ENCODE data around the gene SLC25A28.

SLC25A28 gene

GRCh38 chr10:99619851-99620710 lies at the start of gene SLC25A28:
Gene SLC25A28 (minus strand): TSS chr10:99620439. CDS start chr10:99620335, 104 bp downstream.
- H3K4me1 ChIP-seq (ENCODE audit: insufficient read depth, insufficient read length): no peaks in the 10 kb centered on the region
- DNase-seq (ENCODE audit: low read depth, low spot score): no peak
- TF ChIP-seq ZNF274 (IDR thresholded peaks at IDR 0.05; ENCODE audit: low read depth, low read length): no peak
- no peak for TF ChIP-seq SUZ12 (IDR thresholded peaks at IDR 0.05; ENCODE audit: extremely low read depth, insufficient read depth, insufficient read length)
- TF ChIP-seq YY1 (IDR thresholded peaks at IDR 0.05; ENCODE audit: insufficient read depth, insufficient read length): no peak
- no peaks in the 10 kb centered on the region for H3K36me3 ChIP-seq (ENCODE audit: insufficient read depth, insufficient read length, low read length)
- no peaks in the 10 kb centered on the region for H3K9me3 ChIP-seq (ENCODE audit: insufficient read depth, low read length)
- H3K9ac ChIP-seq (ENCODE audit: insufficient read length, low read depth): peak within 1 kb of the TSS; percentile 88
- peak within 1 kb of the TSS; percentile 89 for H3K4me3 ChIP-seq (ENCODE audit: insufficient read length, low read depth)
- H3K27me3 ChIP-seq (ENCODE audit: insufficient read depth, insufficient read length): no peaks in the 10 kb centered on the region

DNA sequence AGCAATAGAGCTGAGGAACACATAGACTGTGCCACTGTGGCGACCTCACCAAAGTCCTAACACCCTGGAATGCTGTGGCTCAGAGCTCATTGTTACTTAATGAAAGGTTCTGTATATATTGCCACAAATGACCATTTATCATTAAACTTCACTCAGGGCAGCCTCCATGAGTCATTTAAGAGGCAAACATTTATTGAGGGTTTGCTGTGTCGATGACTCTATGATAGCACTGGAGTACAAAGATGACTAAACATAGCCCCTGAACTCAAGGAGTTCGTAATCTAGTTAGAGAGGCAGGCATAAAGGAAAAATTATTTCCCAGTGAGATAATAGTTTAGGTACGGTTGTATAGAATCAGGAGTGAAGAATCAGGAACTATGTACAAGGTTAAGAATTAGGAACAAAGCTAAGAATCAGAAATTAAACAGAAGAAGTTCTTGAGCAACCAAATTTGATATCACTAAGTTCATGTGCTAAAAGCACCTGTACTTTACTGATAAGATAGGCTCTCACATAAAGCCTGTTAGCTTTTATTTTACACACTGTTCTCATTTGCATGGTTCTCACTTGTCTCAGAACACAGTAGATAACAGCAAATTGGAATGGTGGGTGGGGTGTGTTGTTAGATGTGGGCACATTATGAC lies 47.0 kb upstream of the SLC25A28 start:
- Histone ChIP-seq H3K4me3 (ENCODE audit: insufficient read length, low read depth) (no peak overlapping the region), H3K9me3 (ENCODE audit: insufficient read depth, low read length) (no peaks in the 10 kb centered on the region), H3K27me3 (ENCODE audit: insufficient read depth, insufficient read length) (no peaks in the 10 kb centered on the region), H3K4me1 (ENCODE audit: insufficient read depth, insufficient read length) (no peaks in the 10 kb centered on the region), H3K36me3 (ENCODE audit: insufficient read depth, insufficient read length, low read length) (peaks cover 20% of the 10 kb centered on the region), H3K9ac (ENCODE audit: insufficient read length, low read depth) (no peak overlapping the region)
- no peak for DNase-seq (ENCODE audit: low read depth, low spot score)
- TF ChIP-seq ZNF274 (IDR thresholded peaks at IDR 0.05; ENCODE audit: low read depth, low read length) (no peak), YY1 (IDR thresholded peaks at IDR 0.05; ENCODE audit: insufficient read depth, insufficient read length) (no peak), SUZ12 (IDR thresholded peaks at IDR 0.05; ENCODE audit: extremely low read depth, insufficient read depth, insufficient read length) (no peak)

GRCh38 chr10:99665304-99665703 lies 45.1 kb upstream of the SLC25A28 start:
- no peak for DNase-seq (ENCODE audit: low read depth, low spot score)
- Histone ChIP-seq H3K36me3 (ENCODE audit: insufficient read depth, insufficient read length, low read length) (peaks cover 20% of the 10 kb centered on the region), H3K9me3 (ENCODE audit: insufficient read depth, low read length) (no peaks in the 10 kb centered on the region)

GRCh38 chr10:99661377-99661763 lies 41.1 kb upstream of the SLC25A28 start:
- no peak for DNase-seq (ENCODE audit: low read depth, low spot score)
- Histone ChIP-seq H3K27me3 (ENCODE audit: insufficient read depth, insufficient read length) (peaks cover 17% of the 10 kb centered on the region), H3K4me1 (ENCODE audit: insufficient read depth, insufficient read length) (no peaks in the 10 kb centered on the region), H3K9me3 (ENCODE audit: insufficient read depth, low read length) (no peaks in the 10 kb centered on the region), H3K36me3 (ENCODE audit: insufficient read depth, insufficient read length, low read length) (peaks cover 18% of the 10 kb centered on the region), H3K9ac (ENCODE audit: insufficient read length, low read depth) (no peak overlapping the region), H3K4me3 (ENCODE audit: insufficient read length, low read depth) (no peak overlapping the region)
- TF ChIP-seq YY1 (IDR thresholded peaks at IDR 0.05; ENCODE audit: insufficient read depth, insufficient read length): no peak

More at GRCh38 chr10:99665304-99665703, 45.1 kb upstream of the SLC25A28 start:
- no peak overlapping the region for H3K4me3 ChIP-seq (ENCODE audit: insufficient read length, low read depth)
- no peaks in the 10 kb centered on the region for H3K4me1 ChIP-seq (ENCODE audit: insufficient read depth, insufficient read length)
- H3K9ac ChIP-seq (ENCODE audit: insufficient read length, low read depth): no peak overlapping the region
- H3K27me3 ChIP-seq (ENCODE audit: insufficient read depth, insufficient read length): no peaks in the 10 kb centered on the region
- TF ChIP-seq SUZ12 (IDR thresholded peaks at IDR 0.05; ENCODE audit: extremely low read depth, insufficient read depth, insufficient read length) (no peak), YY1 (IDR thresholded peaks at IDR 0.05; ENCODE audit: insufficient read depth, insufficient read length) (no peak), ZNF274 (IDR thresholded peaks at IDR 0.05; ENCODE audit: low read depth, low read length) (no peak)

DNA sequence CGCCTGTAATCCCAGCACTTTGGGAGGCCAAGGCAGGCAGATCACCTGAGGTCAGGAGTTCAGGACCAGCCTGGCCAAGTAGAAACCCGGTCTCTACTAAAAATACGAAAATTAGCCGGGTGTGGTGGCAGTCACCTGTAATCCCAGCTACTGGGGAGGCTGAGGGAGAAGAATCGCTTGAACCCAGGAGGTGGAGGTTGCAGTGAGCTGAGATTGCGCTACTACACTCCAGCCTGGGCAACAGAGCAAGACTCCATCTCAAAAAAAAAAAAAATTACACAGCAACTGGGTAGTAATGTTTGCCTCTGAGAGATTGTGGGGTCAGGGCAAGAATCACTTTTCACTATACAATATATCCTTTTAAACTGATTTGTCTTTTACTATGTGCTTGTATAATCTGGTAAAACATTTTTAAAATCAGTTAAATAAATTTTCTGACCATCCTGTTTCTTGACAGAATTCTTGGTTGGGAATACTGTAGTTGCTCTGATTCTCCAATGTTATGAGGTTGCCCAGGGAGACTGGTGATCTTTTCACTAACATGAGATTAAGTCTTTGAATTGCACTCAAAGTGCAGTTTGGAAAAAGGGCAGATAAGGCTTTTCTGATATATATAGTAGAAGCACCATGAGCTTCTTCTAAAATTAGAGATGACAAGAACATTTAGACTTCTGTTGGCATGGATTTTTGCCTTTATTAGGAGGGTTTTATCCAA lies 40.6 kb upstream of the SLC25A28 start:
- H3K27me3 ChIP-seq (ENCODE audit: insufficient read depth, insufficient read length): peaks cover 17% of the 10 kb centered on the region
- H3K9ac ChIP-seq (ENCODE audit: insufficient read length, low read depth): no peak overlapping the region
- TF ChIP-seq ZNF274 (IDR thresholded peaks at IDR 0.05; ENCODE audit: low read depth, low read length): no peak
- no peak for TF ChIP-seq YY1 (IDR thresholded peaks at IDR 0.05; ENCODE audit: insufficient read depth, insufficient read length)
- TF ChIP-seq SUZ12 (IDR thresholded peaks at IDR 0.05; ENCODE audit: extremely low read depth, insufficient read depth, insufficient read length): no peak
- no peaks in the 10 kb centered on the region for H3K9me3 ChIP-seq (ENCODE audit: insufficient read depth, low read length)
- DNase-seq (ENCODE audit: low read depth, low spot score): no peak
- no peak overlapping the region for H3K4me3 ChIP-seq (ENCODE audit: insufficient read length, low read depth)
- peaks cover 16% of the 10 kb centered on the region for H3K36me3 ChIP-seq (ENCODE audit: insufficient read depth, insufficient read length, low read length)
- H3K4me1 ChIP-seq (ENCODE audit: insufficient read depth, insufficient read length): no peaks in the 10 kb centered on the region

DNA sequence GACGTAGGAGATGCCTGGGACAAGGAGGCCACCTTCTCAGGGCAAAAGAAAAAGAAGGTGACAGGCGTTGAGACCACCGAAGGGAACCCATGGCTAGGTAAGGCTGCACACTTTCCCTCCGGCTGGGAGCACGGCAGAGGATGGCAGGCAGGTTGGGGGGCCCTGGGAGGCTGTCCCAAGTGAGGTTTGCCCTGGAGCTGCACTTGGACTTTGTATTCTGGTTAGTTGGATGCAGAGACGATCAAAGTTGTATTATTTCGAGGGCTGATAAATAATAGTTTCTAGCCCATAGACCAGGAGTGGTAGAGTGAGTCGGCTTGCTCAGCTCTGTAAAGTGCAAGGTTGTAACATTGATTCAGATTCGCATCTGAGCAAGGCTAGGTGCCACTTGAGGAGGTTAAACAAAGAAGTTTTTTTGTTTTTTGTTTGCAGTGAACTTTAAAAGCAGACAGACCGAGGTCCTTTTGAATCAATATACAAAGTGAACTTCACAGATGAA lies 39.7 kb upstream of the SLC25A28 start:
- H3K36me3 ChIP-seq (ENCODE audit: insufficient read depth, insufficient read length, low read length): peaks cover 15% of the 10 kb centered on the region

More for the DNA sequence above, 39.7 kb upstream of the SLC25A28 start:
- Histone ChIP-seq H3K27me3 (ENCODE audit: insufficient read depth, insufficient read length) (peaks cover 17% of the 10 kb centered on the region), H3K4me1 (ENCODE audit: insufficient read depth, insufficient read length) (no peaks in the 10 kb centered on the region), H3K4me3 (ENCODE audit: insufficient read length, low read depth) (peak overlapping the region; percentile 88), H3K9me3 (ENCODE audit: insufficient read depth, low read length) (no peaks in the 10 kb centered on the region), H3K9ac (ENCODE audit: insufficient read length, low read depth) (peak overlapping the region; percentile 93)
- TF ChIP-seq ZNF274 (IDR thresholded peaks at IDR 0.05; ENCODE audit: low read depth, low read length) (no peak), YY1 (IDR thresholded peaks at IDR 0.05; ENCODE audit: insufficient read depth, insufficient read length) (no peak), SUZ12 (IDR thresholded peaks at IDR 0.05; ENCODE audit: extremely low read depth, insufficient read depth, insufficient read length) (no peak)
- no peak for DNase-seq (ENCODE audit: low read depth, low spot score)

Data from NT2/D1 (cell line).